Ovary (tissue), 3 donors: Measurements from ENCODE around the gene SEMA6D.

Source experiments
- CTCF ChIP-seq, 3 donors: fragments of 450-650 bp in 2 of 3; fragments of 200-600 bp in 1 of 3; IDR thresholded peaks; one replicate each; pipeline versions ENCODE4 v1.5.1 to v1.8.0; 2016 to 2022; ENCODE audit warnings: antibody characterized with exemption in 3 of 3, mild to moderate bottlenecking in 1 of 3
- EP300 ChIP-seq: sonication (generic); formaldehyde crosslinking; IDR thresholded peaks from one replicate; pipeline ENCODE4 v1.6.1; 2017; ENCODE audit warnings: antibody characterized with exemption
- donor health status: DM: no; HTN: no; CAD: no.

GRCh38 chr15:47767035-47767434 is 49.7 kb downstream of the SEMA6D start:
- TF ChIP-seq CTCF (IDR thresholded peaks at IDR 0.05) (no peak), EP300 (no peak)
